Nephron (organoid): Measurements from ENCODE around the gene C14orf119.

Experiments
- H3K27ac Mint-ChIP-seq, 3 experiments: 2 replicates each; pipeline ENCODE4 v1.8.0; 2020; ENCODE audit warnings: mixed read lengths in 3 of 3, mild to moderate bottlenecking in 2 of 3, moderate library complexity in 1 of 3
- H3K27me3 Mint-ChIP-seq: 2 replicates; pipeline ENCODE4 v1.8.0; 2021; ENCODE audit warnings: low read depth, mild to moderate bottlenecking, moderate library complexity, mixed read lengths
- H3K36me3 Mint-ChIP-seq: 2 replicates; pipeline ENCODE4 v1.8.0; 2020; ENCODE audit warnings: low read depth, mixed read lengths
- H3K4me1 Mint-ChIP-seq: 2 replicates; pipeline ENCODE4 v1.8.0; 2020; ENCODE audit warnings: mixed read lengths
- H3K4me3 Mint-ChIP-seq, 3 experiments: 2 replicates each; pipeline ENCODE4 v1.8.0; 2020; ENCODE audit warnings: mild to moderate bottlenecking in 3 of 3, mixed read lengths in 3 of 3, moderate library complexity in 2 of 3
- H3K9me3 Mint-ChIP-seq: 2 replicates; pipeline ENCODE4 v1.8.0; 2020; ENCODE audit warnings: mixed read lengths
- CTCF ChIP-seq, 3 experiments: fragments of 200-600 bp; sonication (generic); IDR thresholded peaks; one replicate each; pipeline ENCODE4 v1.5.0; 2021; ENCODE audit warnings: antibody characterized with exemption in 3 of 3; ENCODE audit not compliant: unreplicated experiment in 3 of 3

C14orf119 gene

GRCh38 chr14:23090254-23090636 lies 5.1 kb upstream of the C14orf119 start:
- Mint-ChIP-seq H3K27ac (peak overlapping the region in 1 of 3 experiments; percentile 81), H3K4me3 (peak overlapping the region in 2 of 3 experiments; percentile 41 to 53), H3K36me3 (peaks cover 55% of the 10 kb centered on the region), H3K9me3 (no peaks in the 10 kb centered on the region), H3K4me1 (peaks cover 5% of the 10 kb centered on the region), H3K27me3 (no peaks in the 10 kb centered on the region)
- no peak for TF ChIP-seq CTCF (IDR thresholded peaks at IDR 0.05; ENCODE audit: unreplicated experiment in 3 of 3)

- TF ChIP-seq CTCF (IDR thresholded peaks at IDR 0.05; ENCODE audit: unreplicated experiment in 3 of 3): no peak
- Mint-ChIP-seq H3K27me3 (no peaks in the 10 kb centered on the region), H3K27ac (no peak overlapping the region), H3K36me3 (peaks cover 43% of the 10 kb centered on the region), H3K9me3 (no peaks in the 10 kb centered on the region), H3K4me1 (peaks cover 6% of the 10 kb centered on the region), H3K4me3 (no peak overlapping the region)
These were observed 3.7 kb upstream of the C14orf119 start for GRCh38 chr14:23091294-23092225.

- Mint-ChIP-seq H3K27me3 (no peaks in the 10 kb centered on the region), H3K4me1 (peaks cover 18% of the 10 kb centered on the region), H3K36me3 (peaks cover 37% of the 10 kb centered on the region), H3K27ac (no peak overlapping the region), H3K9me3 (no peaks in the 10 kb centered on the region), H3K4me3 (peak overlapping the region; percentile 51 to 76 (median 69))
- TF ChIP-seq CTCF (IDR thresholded peaks at IDR 0.05; ENCODE audit: unreplicated experiment in 3 of 3): no peak
These were observed 2.2 kb upstream of the C14orf119 start for GRCh38 chr14:23093104-23093503.

- Mint-ChIP-seq H3K4me1 (peaks cover 18% of the 10 kb centered on the region), H3K27ac (no peak overlapping the region), H3K4me3 (peak overlapping the region in 1 of 3 experiments; percentile 76), H3K9me3 (no peaks in the 10 kb centered on the region), H3K36me3 (peaks cover 37% of the 10 kb centered on the region), H3K27me3 (no peaks in the 10 kb centered on the region)
- no peak for TF ChIP-seq CTCF (IDR thresholded peaks at IDR 0.05; ENCODE audit: unreplicated experiment in 3 of 3)
These were observed 1.8 kb upstream of the C14orf119 start for GRCh38 chr14:23093526-23093925.

- Mint-ChIP-seq H3K36me3 (peaks cover 38% of the 10 kb centered on the region), H3K27ac (no peak overlapping the region), H3K9me3 (no peaks in the 10 kb centered on the region), H3K4me3 (no peak overlapping the region), H3K27me3 (no peaks in the 10 kb centered on the region), H3K4me1 (peaks cover 18% of the 10 kb centered on the region)
- TF ChIP-seq CTCF (IDR thresholded peaks at IDR 0.05; ENCODE audit: unreplicated experiment in 3 of 3): no peak
These were observed 1.2 kb upstream of the C14orf119 start for GRCh38 chr14:23093991-23094665.
